IMR-90 (cell line): ENCODE measurements around the gene AKT3. TPM values are rescaled to one million over a fixed set of nuclear protein-coding genes. Genes with fewer than 3 reads are reported as not detected.

Experiments used
- ATAC-seq: fragments of 200-7000 bp; cut with Tn5 transposase; 2 replicates; pipeline ENCODE4 v1.9.1; 2020; ENCODE audit warnings: low read depth, mild to moderate bottlenecking, moderate library complexity
- BruUV-seq: library from RNA; stranded (reverse); fragments of 400-500 nt; replicated peaks from 2 replicates; lab custom pipeline; 2021; lab: Mats Ljungman, UMichigan
- CTCF ChIA-PET: fragments of 300-600 bp; formaldehyde crosslinking; extraction: SDS; loops from one replicate; lab custom pipeline; 2021; ENCODE audit warnings: antibody characterized with exemption; lab: Yijun Ruan, JAX
- POLR2A ChIA-PET: fragments of 300-600 bp; sonication (Branson Sonifier 250); formaldehyde crosslinking; loops from one replicate; lab custom pipeline; 2022; ENCODE audit warnings: antibody characterized with exemption; ENCODE audit not compliant: unreplicated experiment; lab: Charles Lee
- DNase-seq: peaks from one replicate; pipeline ENCODE4 v3.0.0; 2013
- H2AFZ ChIP-seq: replicated peaks from 2 replicates; pipeline ENCODE3; 2013; ENCODE audit warnings: low read length, mild to moderate bottlenecking; ENCODE audit not compliant: poor library complexity
- H2AK5ac ChIP-seq: 2 replicates; pipeline ENCODE4 v1.6.1; 2013; ENCODE audit warnings: low read depth, low read length, inconsistent platforms
- H2AK9ac ChIP-seq: replicated peaks from 2 replicates; pipeline ENCODE3; 2013; ENCODE audit warnings: mild to moderate bottlenecking, low read depth, low read length, moderate library complexity; ENCODE audit not compliant: poor library complexity
- H2BK120ac ChIP-seq: 2 replicates; pipeline ENCODE4 v1.6.1; 2013; ENCODE audit warnings: low read depth, low read length, inconsistent platforms
- H2BK15ac ChIP-seq: 3 replicates; pipeline ENCODE4 v1.6.1; 2013; ENCODE audit warnings: low read depth, low read length, inconsistent platforms
- H2BK20ac ChIP-seq: 2 replicates; pipeline ENCODE4 v1.6.1; 2013; ENCODE audit warnings: low read depth, mild to moderate bottlenecking, inconsistent platforms, low read length, moderate library complexity
- H2BK5ac ChIP-seq: 2 replicates; pipeline ENCODE4 v1.6.1; 2013; ENCODE audit warnings: mild to moderate bottlenecking, low read depth, low read length, inconsistent platforms; ENCODE audit not compliant: poor library complexity, severe bottlenecking
- H3K14ac ChIP-seq: replicated peaks from 2 replicates; pipeline ENCODE4 v1.6.1; 2013; ENCODE audit warnings: low read depth, low read length, inconsistent platforms
- H3K18ac ChIP-seq: 2 replicates; pipeline ENCODE4 v1.6.1; 2013; ENCODE audit warnings: low read depth, low read length, control low read depth
- H3K23ac ChIP-seq: 2 replicates; pipeline ENCODE4 v1.6.1; 2013; ENCODE audit warnings: low read depth, low read length, inconsistent platforms
- H3K27ac ChIP-seq: 2 replicates; pipeline ENCODE4 v1.5.1; 2013; ENCODE audit warnings: mild to moderate bottlenecking, control low read depth, low read length; ENCODE audit not compliant: insufficient read depth
- H3K27me3 ChIP-seq: 2 replicates; pipeline ENCODE4 v1.6.1; 2013; ENCODE audit warnings: low read length; ENCODE audit not compliant: control insufficient read depth, insufficient read depth
- H3K36me3 ChIP-seq: 2 replicates; pipeline ENCODE4 v1.6.1; 2013; ENCODE audit warnings: low read length, mixed read lengths; ENCODE audit not compliant: control insufficient read depth, insufficient read depth
- H3K4ac ChIP-seq: 2 replicates; pipeline ENCODE4 v1.6.1; 2013; ENCODE audit warnings: low read depth, low read length, inconsistent platforms
- H3K4me1 ChIP-seq: 2 replicates; pipeline ENCODE4 v1.6.1; 2013; ENCODE audit warnings: low read length, mixed read lengths; ENCODE audit not compliant: control insufficient read depth, insufficient read depth
- H3K4me2 ChIP-seq: 2 replicates; pipeline ENCODE4 v1.6.1; 2013; ENCODE audit warnings: low read depth, mild to moderate bottlenecking, control low read depth, low read length, moderate library complexity
- H3K4me3 ChIP-seq: 2 replicates; pipeline ENCODE4 v1.5.1; 2013; ENCODE audit warnings: low read depth, mild to moderate bottlenecking, control low read depth, low read length, moderate library complexity; ENCODE audit not compliant: insufficient read depth
- H3K56ac ChIP-seq: 2 replicates; pipeline ENCODE4 v1.6.1; 2013; ENCODE audit warnings: low read length, inconsistent platforms; ENCODE audit not compliant: insufficient read depth; ENCODE audit errors: extremely low read depth
- H3K79me1 ChIP-seq, 2 experiments: 2 replicates each; pipeline ENCODE4 v1.6.1; 2013; ENCODE audit warnings: low read length in 2 of 2, inconsistent platforms in 1 of 2, low read depth in 1 of 2
- H3K9ac ChIP-seq: 2 replicates; pipeline ENCODE4 v1.6.1; 2013; ENCODE audit warnings: low read depth, low read length, control low read depth
- H3K9me1 ChIP-seq: 2 replicates; pipeline ENCODE4 v1.6.1; 2013; ENCODE audit warnings: low read length, inconsistent platforms; ENCODE audit not compliant: insufficient read depth
- H3K9me3 ChIP-seq: 2 replicates; pipeline ENCODE4 v1.6.1; 2013; ENCODE audit warnings: low read length; ENCODE audit not compliant: control insufficient read depth, insufficient read depth
- H4K20me1 ChIP-seq: 2 replicates; pipeline ENCODE4 v1.6.1; 2013; ENCODE audit warnings: low read length, inconsistent platforms; ENCODE audit not compliant: insufficient read depth
- H4K5ac ChIP-seq: 2 replicates; pipeline ENCODE4 v1.6.1; 2013; ENCODE audit warnings: mild to moderate bottlenecking, low read depth, low read length, control low read depth
- H4K8ac ChIP-seq, 2 experiments: 2 replicates each; pipeline ENCODE4 v1.6.1; 2013; ENCODE audit warnings: low read depth in 2 of 2, low read length in 2 of 2, control low read depth in 1 of 2, inconsistent platforms in 1 of 2
- H4K91ac ChIP-seq: 2 replicates; pipeline ENCODE4 v1.6.1; 2013; ENCODE audit warnings: low read depth, low read length, inconsistent platforms; ENCODE audit not compliant: insufficient read depth
- BHLHE40 ChIP-seq: fragments of 150-350 bp; IDR thresholded peaks from 2 replicates; pipeline ENCODE4 v1.6.1; 2016; ENCODE audit warnings: mild to moderate bottlenecking, low read depth, low read length
- CHD1 ChIP-seq: IDR thresholded peaks from 2 replicates; pipeline ENCODE4 v1.6.1; 2012; ENCODE audit warnings: low read depth, low read length, improper control_type of control experiment
- FOS ChIP-seq: fragments of 150-350 bp; IDR thresholded peaks from 2 replicates; pipeline ENCODE4 v1.6.1; 2016; ENCODE audit warnings: low read depth, low read length
- MAFK ChIP-seq: IDR thresholded peaks from 2 replicates; pipeline ENCODE4 v1.6.1; 2012; ENCODE audit warnings: low read depth, low read length, improper control_type of control experiment
- MAZ ChIP-seq: IDR thresholded peaks from 2 replicates; pipeline ENCODE4 v1.6.1; 2012; ENCODE audit warnings: low read depth, mild to moderate bottlenecking, low read length, improper control_type of control experiment, moderate library complexity, borderline replicate concordance
- MXI1 ChIP-seq: IDR thresholded peaks from 2 replicates; pipeline ENCODE4 v1.6.1; 2012; ENCODE audit warnings: low read depth, mild to moderate bottlenecking, low read length, moderate library complexity, borderline replicate concordance
- POLR2A ChIP-seq: IDR thresholded peaks from 2 replicates; pipeline ENCODE4 v1.6.1; 2012; ENCODE audit warnings: mild to moderate bottlenecking, low read depth, low read length
- RCOR1 ChIP-seq: IDR thresholded peaks from 2 replicates; pipeline ENCODE4 v1.6.1; 2012; ENCODE audit warnings: mild to moderate bottlenecking, low read length, improper control_type of control experiment; ENCODE audit not compliant: insufficient replicate concordance
- SMC3 ChIP-seq: fragments of 150-350 bp; IDR thresholded peaks from 2 replicates; pipeline ENCODE4 v1.6.1; 2016; ENCODE audit warnings: low read depth, mild to moderate bottlenecking, antibody characterized with exemption, low read length, moderate library complexity
- WGBS, 2 experiments: methylation state at CpG; one replicate each; pipeline versions ENCODE4 v1.1.5 to v1.1.7; 2013; ENCODE audit warnings: missing lambda C conversion rate in 2 of 2; ENCODE audit not compliant: insufficient read length in 1 of 2; ENCODE audit errors: extremely low coverage in 2 of 2; 5-methylcytosine and 5-hydroxymethylcytosine counted together
- dilution Hi-C: fragments of 300-500 bp; cut with HindIII; formaldehyde crosslinking; loops from one replicate; pipeline ENCODE4 v1.14.3; 2018; ENCODE audit warnings: low sequenced_read_pairs; ENCODE audit not compliant: unreplicated experiment
- in situ Hi-C: fragments of 300-500 bp; cut with MboI; formaldehyde crosslinking; loops from 3 replicates; pipeline ENCODE4 v1.14.3; 2019; ENCODE audit warnings: low sequenced_read_pairs, inconsistent platforms, mixed read lengths
- intact Hi-C: fragments of 100-400 bp; cut with micrococcal nuclease; formaldehyde crosslinking; loops from 2 replicates; pipeline ENCODE4 v1.10.0; 2022
- polyA plus RNA-seq, 3 experiments: library from polyadenylated mRNA; depleted of rRNA; stranded (reverse); fragments of >200 nt; gene quantifications; 2 replicates each; pipeline ENCODE4 v1.2.3, GENCODE V29; 2012; ENCODE audit warnings: low replicate concordance in 1 of 3
- total RNA-seq: library from RNA; depleted of rRNA; stranded (reverse); fragments of >200 nt; gene quantifications from 2 replicates; pipeline ENCODE4 v1.2.3, GENCODE V29; 2012
- TF ChIP-seq, protein P1 (sequence below): fragments of 150-350 bp; IDR thresholded peaks from 2 replicates; pipeline ENCODE4 v1.6.1; 2017; ENCODE audit warnings: mild to moderate bottlenecking, antibody characterized with exemption, low read length, low read depth
- TF ChIP-seq, protein P2 (sequence below): fragments of 150-350 bp; IDR thresholded peaks from 2 replicates; pipeline ENCODE4 v1.6.1; 2016; ENCODE audit warnings: low read depth, mild to moderate bottlenecking, low read length, moderate library complexity, borderline replicate concordance
- TF ChIP-seq, protein P3 (sequence below): conservative IDR thresholded peaks from 2 replicates; pipeline ENCODE4 v1.5.1; 2012; ENCODE audit warnings: mild to moderate bottlenecking, low read depth, low read length, improper control_type of control experiment

The AKT3 gene
- total and polyA plus RNA-seq, 2 of the 4 experiments (the other 2 are of a cell fraction): 15.2 to 19.4 TPM

GRCh38 chr1:243733670-243734307, 116.3 kb downstream of the AKT3 start:
- Histone ChIP-seq H3K9me3 (no peaks in the 10 kb centered on the region), H2BK15ac (no peak overlapping the region), H3K27me3 (no peaks in the 10 kb centered on the region), H2BK20ac (no peak overlapping the region), H3K18ac (no peak overlapping the region), H4K5ac (no peak overlapping the region), H2AK9ac (no peak overlapping the region), H3K4me1 (no peaks in the 10 kb centered on the region; the same call in 1 of the 2 replicates), H3K79me1 (peaks cover 22 to 50% of the 10 kb centered on the region in 2 experiments), H3K4me3 (no peak overlapping the region), H4K91ac (no peak overlapping the region), H4K8ac (no peak overlapping the region), H3K23ac (no peak overlapping the region), H3K14ac (no peak overlapping the region), H2BK5ac (no peak overlapping the region), H3K4me2 (no peak overlapping the region), H2BK120ac (no peak overlapping the region), H3K56ac (no peak overlapping the region), H3K27ac (no peak overlapping the region), H3K9me1 (0 out of 2 replicates have a peak, but pooled peaks cover 3% of the 10 kb centered on the region), H3K36me3 (peaks cover 10% of the 10 kb centered on the region), H2AFZ (no peak overlapping the region), H2AK5ac (no peak overlapping the region), H3K9ac (no peak overlapping the region), H3K4ac (no peak overlapping the region), H4K20me1 (peaks cover 3% of the 10 kb centered on the region)
- BruUV-seq: no TSS peak
- TF ChIP-seq MXI1: no peak
- TF ChIP-seq MAZ: no peak
- TF ChIP-seq SMC3: no peak
- TF ChIP-seq FOS: no peak
- TF ChIP-seq POLR2A: no peak
- TF ChIP-seq BHLHE40: no peak
- TF ChIP-seq, protein P1, sequence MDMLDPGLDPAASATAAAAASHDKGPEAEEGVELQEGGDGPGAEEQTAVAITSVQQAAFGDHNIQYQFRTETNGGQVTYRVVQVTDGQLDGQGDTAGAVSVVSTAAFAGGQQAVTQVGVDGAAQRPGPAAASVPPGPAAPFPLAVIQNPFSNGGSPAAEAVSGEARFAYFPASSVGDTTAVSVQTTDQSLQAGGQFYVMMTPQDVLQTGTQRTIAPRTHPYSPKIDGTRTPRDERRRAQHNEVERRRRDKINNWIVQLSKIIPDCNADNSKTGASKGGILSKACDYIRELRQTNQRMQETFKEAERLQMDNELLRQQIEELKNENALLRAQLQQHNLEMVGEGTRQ: no peak
- TF ChIP-seq RCOR1: no peak
- no peak for TF ChIP-seq MAFK
- no peak for TF ChIP-seq CHD1
- TF ChIP-seq, protein P2, sequence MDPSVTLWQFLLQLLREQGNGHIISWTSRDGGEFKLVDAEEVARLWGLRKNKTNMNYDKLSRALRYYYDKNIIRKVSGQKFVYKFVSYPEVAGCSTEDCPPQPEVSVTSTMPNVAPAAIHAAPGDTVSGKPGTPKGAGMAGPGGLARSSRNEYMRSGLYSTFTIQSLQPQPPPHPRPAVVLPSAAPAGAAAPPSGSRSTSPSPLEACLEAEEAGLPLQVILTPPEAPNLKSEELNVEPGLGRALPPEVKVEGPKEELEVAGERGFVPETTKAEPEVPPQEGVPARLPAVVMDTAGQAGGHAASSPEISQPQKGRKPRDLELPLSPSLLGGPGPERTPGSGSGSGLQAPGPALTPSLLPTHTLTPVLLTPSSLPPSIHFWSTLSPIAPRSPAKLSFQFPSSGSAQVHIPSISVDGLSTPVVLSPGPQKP: no peak
- TF ChIP-seq, protein P3, sequence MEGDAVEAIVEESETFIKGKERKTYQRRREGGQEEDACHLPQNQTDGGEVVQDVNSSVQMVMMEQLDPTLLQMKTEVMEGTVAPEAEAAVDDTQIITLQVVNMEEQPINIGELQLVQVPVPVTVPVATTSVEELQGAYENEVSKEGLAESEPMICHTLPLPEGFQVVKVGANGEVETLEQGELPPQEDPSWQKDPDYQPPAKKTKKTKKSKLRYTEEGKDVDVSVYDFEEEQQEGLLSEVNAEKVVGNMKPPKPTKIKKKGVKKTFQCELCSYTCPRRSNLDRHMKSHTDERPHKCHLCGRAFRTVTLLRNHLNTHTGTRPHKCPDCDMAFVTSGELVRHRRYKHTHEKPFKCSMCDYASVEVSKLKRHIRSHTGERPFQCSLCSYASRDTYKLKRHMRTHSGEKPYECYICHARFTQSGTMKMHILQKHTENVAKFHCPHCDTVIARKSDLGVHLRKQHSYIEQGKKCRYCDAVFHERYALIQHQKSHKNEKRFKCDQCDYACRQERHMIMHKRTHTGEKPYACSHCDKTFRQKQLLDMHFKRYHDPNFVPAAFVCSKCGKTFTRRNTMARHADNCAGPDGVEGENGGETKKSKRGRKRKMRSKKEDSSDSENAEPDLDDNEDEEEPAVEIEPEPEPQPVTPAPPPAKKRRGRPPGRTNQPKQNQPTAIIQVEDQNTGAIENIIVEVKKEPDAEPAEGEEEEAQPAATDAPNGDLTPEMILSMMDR: no peak
- dilution Hi-C loops: no loop called here
- intact Hi-C loops: no loop called here
- WGBS, 2 experiments: no CpG with 5 or more reads among the region's 1 CpG
- in situ Hi-C loops: loop anchor here (25.0 kb wide), 1 partner anchor 529 kb away; no protein-coding TSS in a partner anchor
- ChIA-PET POLR2A (no interaction called here), CTCF (interaction anchor here (1.4 kb wide), 1 partner anchor 30 kb away, joined by 3 read pairs; no protein-coding TSS in a partner anchor)
- ATAC-seq: no peak
- no peak for DNase-seq
